Suprapubic skin (tissue), 4 donors: ENCODE results near the gene TP73.

Experiments
- CTCF ChIP-seq, 2 donors: fragments of 200-600 bp in 1 of 2; fragments of 450-650 bp in 1 of 2; sonication (generic) in 1 of 2; IDR thresholded peaks; one replicate each; pipeline ENCODE4 v1.5.1; 2016 to 2019; ENCODE audit warnings: antibody characterized with exemption in 2 of 2, mild to moderate bottlenecking in 1 of 2, moderate library complexity in 1 of 2
- POLR2A ChIP-seq, 2 donors: fragments of 450-650 bp; IDR thresholded peaks; one replicate each; pipeline ENCODE4 v1.6.1; 2017; ENCODE audit warnings: antibody characterized with exemption in 2 of 2, mild to moderate bottlenecking in 2 of 2, moderate library complexity in 2 of 2
- POLR2AphosphoS5 ChIP-seq, 3 donors: sonication (generic); formaldehyde crosslinking; IDR thresholded peaks; one replicate each; pipeline ENCODE4 v1.6.1; 2017; ENCODE audit warnings: antibody characterized with exemption in 3 of 3

- no peak for TF ChIP-seq CTCF (IDR thresholded peaks at IDR 0.05)
- TF ChIP-seq POLR2AphosphoS5 (IDR thresholded peaks at IDR 0.05) = no peak
- TF ChIP-seq POLR2A (IDR thresholded peaks at IDR 0.05) = no peak
Measured at GRCh38 chr1:3633344-3634058, 18.8 kb upstream of the TP73 start.
